K562 (cell line): ENCODE results near the gene MDN1. TPM values are rescaled to one million over a fixed set of nuclear protein-coding genes. Genes with fewer than 3 reads are reported as not detected.

Experiments
- ATAC-seq: fragments of 200-7000 bp; cut with Tn5 transposase; 3 replicates; pipeline ENCODE4 v1.9.1; 2020; ENCODE audit warnings: moderate library complexity
- BruUV-seq: library from RNA; stranded (reverse); fragments of 400-500 nt; replicated peaks from 2 replicates; lab custom pipeline; 2021; lab: Mats Ljungman, UMichigan
- CTCF ChIA-PET: fragments of 300-600 bp; formaldehyde crosslinking; extraction: SDS; loops from one replicate; lab custom pipeline; 2021; ENCODE audit warnings: low intra/inter-chr PET ratio; lab: Yijun Ruan, JAX
- POLR2A ChIA-PET: fragments of 300-600, 350-650 bp; sonication (Branson Sonifier 250); formaldehyde crosslinking; extraction: SDS; loops from one replicate; lab custom pipeline; 2021; ENCODE audit warnings: antibody characterized with exemption, inconsistent platforms; lab: Yijun Ruan, JAX
- DNase-seq, 4 experiments: peaks; one replicate each; pipeline versions ENCODE4 v3.0.0 to v3.0.0-alpha.2; 2011 to 2018; ENCODE audit warnings: low spot score in 3 of 4, mixed read lengths in 3 of 4; ENCODE audit errors: extremely low read depth in 1 of 4
- FAIRE-seq: peaks from 2 replicates; lab custom pipeline; 2011; peaks lifted over from hg19 to GRCh38; lab: Jason Lieb, UNC
- H2AFZ ChIP-seq: 2 replicates; pipeline ENCODE4 v1.6.0; 2011; ENCODE audit warnings: low read depth, low read length, control low read depth, inconsistent platforms
- H3K27ac ChIP-seq: fragments of 200-600 bp; 3 replicates; pipeline ENCODE4 v1.8.0; 2011; ENCODE audit warnings: low read depth, mild to moderate bottlenecking, control low read depth, inconsistent platforms, low read length, moderate library complexity, mixed read lengths; ENCODE audit errors: extremely low read depth
- H3K27me3 ChIP-seq, 2 experiments: fragments of 300-600 bp in 1 of 2; 2 replicates in 1 of 2; 3 replicates in 1 of 2; pipeline versions ENCODE4 v1.6.0 to v1.8.0; 2011; ENCODE audit warnings: inconsistent platforms in 2 of 2, low read length in 2 of 2, mild to moderate bottlenecking in 1 of 2, mixed read lengths in 1 of 2, moderate library complexity in 1 of 2; ENCODE audit not compliant: control insufficient read depth in 2 of 2, insufficient read depth in 2 of 2
- H3K36me3 ChIP-seq: fragments of 300-600 bp; 3 replicates; pipeline ENCODE4 v1.8.0; 2011; ENCODE audit warnings: mild to moderate bottlenecking, low read length, inconsistent platforms; ENCODE audit not compliant: control insufficient read depth, insufficient read depth
- H3K4me1 ChIP-seq, 2 experiments: fragments of 200-600 bp in 1 of 2; replicated peaks in 1 of 2; 2 replicates in 1 of 2; 3 replicates in 1 of 2; pipeline versions ENCODE4 v1.5.1 to v1.8.0; 2011; ENCODE audit warnings: inconsistent platforms in 2 of 2, low read length in 2 of 2, mild to moderate bottlenecking in 1 of 2, mixed read lengths in 1 of 2, moderate library complexity in 1 of 2; ENCODE audit not compliant: control insufficient read depth in 2 of 2, insufficient read depth in 2 of 2
- H3K4me2 ChIP-seq: 2 replicates; pipeline ENCODE4 v1.6.1; 2011; ENCODE audit warnings: low read length, control low read depth, inconsistent platforms, mixed read lengths; ENCODE audit not compliant: insufficient read depth
- H3K4me3 ChIP-seq: fragments of 200-600 bp; sonication (generic), shearing (Covaris generic); 2 replicates; pipeline ENCODE4 v1.5.1; 2016; ENCODE audit warnings: control low read depth, inconsistent platforms
- H3K79me2 ChIP-seq: fragments of 200-600 bp; 3 replicates; pipeline ENCODE4 v1.8.0; 2011; ENCODE audit warnings: low read length, inconsistent platforms; ENCODE audit not compliant: control insufficient read depth, insufficient read depth
- H3K9ac ChIP-seq, 2 experiments: 2 replicates each; pipeline versions ENCODE4 v1.6.0 to v1.6.1; 2011; ENCODE audit warnings: low read depth in 2 of 2, low read length in 2 of 2, control low read depth in 1 of 2, inconsistent platforms in 1 of 2, mild to moderate bottlenecking in 1 of 2, mixed read lengths in 1 of 2; ENCODE audit not compliant: insufficient read depth in 1 of 2
- H3K9me1 ChIP-seq: one replicate; pipeline ENCODE4 v1.6.0; 2011; ENCODE audit warnings: inconsistent platforms, mild to moderate bottlenecking, low read length, moderate library complexity; ENCODE audit not compliant: control insufficient read depth, insufficient read depth
- H3K9me3 ChIP-seq: replicated peaks from 2 replicates; pipeline ENCODE4 v1.5.1; 2011; ENCODE audit warnings: low read depth, low read length, inconsistent platforms; ENCODE audit not compliant: control insufficient read depth, insufficient read depth
- H4K20me1 ChIP-seq: replicated peaks from 2 replicates; pipeline ENCODE4 v1.6.1; 2011; ENCODE audit warnings: low read length, inconsistent platforms, mixed read lengths; ENCODE audit not compliant: control insufficient read depth, insufficient read depth
- HDAC2 ChIP-seq: fragments of 450-650 bp; IDR thresholded peaks from 2 replicates; pipeline ENCODE4 v1.6.1; 2016; ENCODE audit warnings: mild to moderate bottlenecking
- HNRNPL ChIP-seq: fragments of 200-400 bp; formaldehyde crosslinking; IDR thresholded peaks from 2 replicates; pipeline ENCODE4 v1.6.1; 2017; ENCODE audit warnings: low read depth, mild to moderate bottlenecking, low read length
- SREBF2 ChIP-seq: sonication (generic); formaldehyde crosslinking; IDR thresholded peaks from 2 replicates; pipeline ENCODE4 v1.4.0; 2020; ENCODE audit warnings: mild to moderate bottlenecking, missing genetic modification reagents
- TARDBP ChIP-seq: fragments of 450-650 bp; IDR thresholded peaks from 2 replicates; pipeline ENCODE4 v1.6.1; 2016
- TSHZ1 ChIP-seq: fragments of 250-450 bp; sonication (Bioruptor Pico); IDR thresholded peaks from 2 replicates; pipeline ENCODE4 v1.4.0; 2020; ENCODE audit warnings: mild to moderate bottlenecking, moderate library complexity
- ZNF212 ChIP-seq: fragments of 450-650 bp; formaldehyde crosslinking; IDR thresholded peaks from 2 replicates; pipeline ENCODE4 v1.4.0; 2020; ENCODE audit warnings: mild to moderate bottlenecking
- ZNF76 ChIP-seq: fragments of 250-450 bp; sonication (Bioruptor Pico); IDR thresholded peaks from 2 replicates; pipeline ENCODE4 v1.4.0; 2020; ENCODE audit warnings: mild to moderate bottlenecking, moderate library complexity, borderline replicate concordance
- WGBS: fragments of 100-300 bp; shearing (Covaris generic); methylation state at CpG from one replicate; pipeline ENCODE4 v1.1.6; 2016; ENCODE audit warnings: low coverage, mixed read lengths; ENCODE audit not compliant: insufficient coverage; ENCODE audit errors: missing lambda C conversion rate; 5-methylcytosine and 5-hydroxymethylcytosine counted together
- in situ Hi-C: fragments of 300-500 bp; cut with MboI; formaldehyde crosslinking; loops from 4 replicates; pipeline ENCODE4 v1.15.0; 2018; ENCODE audit warnings: inconsistent platforms, mixed read lengths
- intact Hi-C: fragments of 100-400 bp; cut with micrococcal nuclease; formaldehyde crosslinking; loops from 2 replicates; pipeline ENCODE4 v1.14.2; 2022
- polyA plus RNA-seq, 8 experiments: library from polyadenylated mRNA; depleted of rRNA in 4 of 8; stranded (reverse) in 5 of 8; unstranded in 3 of 8; fragments of >200 nt; fragmentation: Nextera tagmentation in 2 of 8; fragmentation: Illumina TruSeq in 1 of 8; extraction: Ambion mirVana in 2 of 8; extraction: Trizol in 1 of 8; gene quantifications; 2 replicates each; pipeline versions ENCODE4 v1.2.1 to v1.2.3, GENCODE V29; 2011 to 2014; ENCODE audit warnings: inconsistent platforms in 1 of 8, missing spikeins in 1 of 8
- total RNA-seq, 7 experiments: library from RNA; depleted of rRNA in 6 of 7; stranded (reverse); fragments of >200 nt in 6 of 7; fragmentation: Illumina TruSeq in 2 of 7; extraction: Trizol in 2 of 7; gene quantifications; 2 replicates each; pipeline versions ENCODE4 v1.2.1 to v1.2.3, GENCODE V29; 2011 to 2021; ENCODE audit warnings: low replicate concordance in 1 of 7
- TF ChIP-seq, protein P1 (sequence below): IDR thresholded peaks from 2 replicates; pipeline ENCODE4 v1.6.1; 2014; ENCODE audit warnings: antibody characterized with exemption
- TF ChIP-seq, protein P2 (sequence below), 2 experiments: fragments of 450-650 bp in 1 of 2; IDR thresholded peaks; 2 replicates each; pipeline ENCODE4 v1.6.1; 2011 to 2017; ENCODE audit warnings: low read depth in 2 of 2, antibody characterized with exemption in 1 of 2, borderline replicate concordance in 1 of 2, low read length in 1 of 2, mild to moderate bottlenecking in 1 of 2, mixed read lengths in 1 of 2; ENCODE audit not compliant: control insufficient read depth in 1 of 2
- TF ChIP-seq, protein P3 (sequence below): IDR thresholded peaks from 3 replicates; pipeline ENCODE4 v1.6.1; 2011; ENCODE audit warnings: borderline replicate concordance, mild to moderate bottlenecking, moderate library complexity; ENCODE audit not compliant: insufficient read length; ENCODE audit errors: extremely low read depth

Gene MDN1
- total and polyA plus RNA-seq, 9 of the 15 experiments (the other 6 are each of a cell fraction or from before 2014, with no cell fraction given): 25.6 to 93.6 (median 43.0) TPM

DNA sequence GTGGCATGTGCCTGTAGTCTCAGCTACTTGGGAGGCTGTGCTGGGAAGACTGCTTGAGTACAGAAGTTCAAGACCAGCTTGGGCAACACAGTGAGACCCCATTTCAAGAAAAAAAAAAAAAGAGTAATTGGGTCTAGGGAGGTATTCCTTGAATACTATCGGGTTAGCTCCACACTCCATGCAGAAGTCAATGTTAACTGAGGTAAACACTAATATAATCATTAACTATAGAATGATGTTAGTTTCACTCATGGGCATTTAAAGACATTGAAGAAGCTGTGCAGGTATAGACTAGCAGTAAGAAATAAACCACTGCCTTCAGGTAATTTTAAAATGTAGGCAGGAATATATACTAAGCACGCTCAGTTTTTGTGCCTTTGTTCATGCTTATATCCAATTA is 32.6 kb downstream of the MDN1 start:
- Histone ChIP-seq H3K4me2 (no peak overlapping the region), H3K27me3 (no peaks in the 10 kb centered on the region), H3K79me2 (peaks cover 4% of the 10 kb centered on the region; the same call in 2 of the 3 replicates), H2AFZ (no peak overlapping the region), H3K9ac (no peak overlapping the region), H4K20me1 (no peaks in the 10 kb centered on the region; the same call in 1 of the 2 replicates), H3K27ac (no peak overlapping the region), H3K36me3 (peaks cover 85% of the 10 kb centered on the region), H3K9me3 (no peaks in the 10 kb centered on the region), H3K4me3 (no peak overlapping the region), H3K9me1 (no peaks in the 10 kb centered on the region), H3K4me1 (no peaks in the 10 kb centered on the region)
- intact Hi-C loops: no loop called here
- DNase-seq: no peak
- ChIA-PET POLR2A (no interaction called here), CTCF (no interaction called here)
- WGBS: 89% methylated on average over 2 of the region's 2 CpGs
- BruUV-seq: no TSS peak
- FAIRE-seq: no peak
- ATAC-seq: no peak
- in situ Hi-C loops: no loop called here
- TF ChIP-seq SREBF2: no peak
- TF ChIP-seq HDAC2: no peak
- TF ChIP-seq TSHZ1 (CRISPR knock-in tag): no peak
- TF ChIP-seq, protein P1, sequence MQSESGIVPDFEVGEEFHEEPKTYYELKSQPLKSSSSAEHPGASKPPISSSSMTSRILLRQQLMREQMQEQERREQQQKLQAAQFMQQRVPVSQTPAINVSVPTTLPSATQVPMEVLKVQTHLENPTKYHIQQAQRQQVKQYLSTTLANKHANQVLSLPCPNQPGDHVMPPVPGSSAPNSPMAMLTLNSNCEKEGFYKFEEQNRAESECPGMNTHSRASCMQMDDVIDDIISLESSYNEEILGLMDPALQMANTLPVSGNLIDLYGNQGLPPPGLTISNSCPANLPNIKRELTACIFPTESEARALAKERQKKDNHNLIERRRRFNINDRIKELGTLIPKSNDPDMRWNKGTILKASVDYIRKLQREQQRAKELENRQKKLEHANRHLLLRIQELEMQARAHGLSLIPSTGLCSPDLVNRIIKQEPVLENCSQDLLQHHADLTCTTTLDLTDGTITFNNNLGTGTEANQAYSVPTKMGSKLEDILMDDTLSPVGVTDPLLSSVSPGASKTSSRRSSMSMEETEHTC: no peak
- no peak for TF ChIP-seq TARDBP
- no peak for TF ChIP-seq ZNF76 (CRISPR knock-in tag)
- TF ChIP-seq ZNF212 (CRISPR knock-in tag): no peak
- TF ChIP-seq, protein P2, sequence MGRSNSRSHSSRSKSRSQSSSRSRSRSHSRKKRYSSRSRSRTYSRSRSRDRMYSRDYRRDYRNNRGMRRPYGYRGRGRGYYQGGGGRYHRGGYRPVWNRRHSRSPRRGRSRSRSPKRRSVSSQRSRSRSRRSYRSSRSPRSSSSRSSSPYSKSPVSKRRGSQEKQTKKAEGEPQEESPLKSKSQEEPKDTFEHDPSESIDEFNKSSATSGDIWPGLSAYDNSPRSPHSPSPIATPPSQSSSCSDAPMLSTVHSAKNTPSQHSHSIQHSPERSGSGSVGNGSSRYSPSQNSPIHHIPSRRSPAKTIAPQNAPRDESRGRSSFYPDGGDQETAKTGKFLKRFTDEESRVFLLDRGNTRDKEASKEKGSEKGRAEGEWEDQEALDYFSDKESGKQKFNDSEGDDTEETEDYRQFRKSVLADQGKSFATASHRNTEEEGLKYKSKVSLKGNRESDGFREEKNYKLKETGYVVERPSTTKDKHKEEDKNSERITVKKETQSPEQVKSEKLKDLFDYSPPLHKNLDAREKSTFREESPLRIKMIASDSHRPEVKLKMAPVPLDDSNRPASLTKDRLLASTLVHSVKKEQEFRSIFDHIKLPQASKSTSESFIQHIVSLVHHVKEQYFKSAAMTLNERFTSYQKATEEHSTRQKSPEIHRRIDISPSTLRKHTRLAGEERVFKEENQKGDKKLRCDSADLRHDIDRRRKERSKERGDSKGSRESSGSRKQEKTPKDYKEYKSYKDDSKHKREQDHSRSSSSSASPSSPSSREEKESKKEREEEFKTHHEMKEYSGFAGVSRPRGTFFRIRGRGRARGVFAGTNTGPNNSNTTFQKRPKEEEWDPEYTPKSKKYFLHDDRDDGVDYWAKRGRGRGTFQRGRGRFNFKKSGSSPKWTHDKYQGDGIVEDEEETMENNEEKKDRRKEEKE (IDR thresholded peaks at IDR 0.05; ENCODE audit: borderline replicate concordance in 1 of 2, control insufficient read depth in 1 of 2, low read depth in 2 of 2, low read length in 1 of 2): no peak
- TF ChIP-seq, protein P3, sequence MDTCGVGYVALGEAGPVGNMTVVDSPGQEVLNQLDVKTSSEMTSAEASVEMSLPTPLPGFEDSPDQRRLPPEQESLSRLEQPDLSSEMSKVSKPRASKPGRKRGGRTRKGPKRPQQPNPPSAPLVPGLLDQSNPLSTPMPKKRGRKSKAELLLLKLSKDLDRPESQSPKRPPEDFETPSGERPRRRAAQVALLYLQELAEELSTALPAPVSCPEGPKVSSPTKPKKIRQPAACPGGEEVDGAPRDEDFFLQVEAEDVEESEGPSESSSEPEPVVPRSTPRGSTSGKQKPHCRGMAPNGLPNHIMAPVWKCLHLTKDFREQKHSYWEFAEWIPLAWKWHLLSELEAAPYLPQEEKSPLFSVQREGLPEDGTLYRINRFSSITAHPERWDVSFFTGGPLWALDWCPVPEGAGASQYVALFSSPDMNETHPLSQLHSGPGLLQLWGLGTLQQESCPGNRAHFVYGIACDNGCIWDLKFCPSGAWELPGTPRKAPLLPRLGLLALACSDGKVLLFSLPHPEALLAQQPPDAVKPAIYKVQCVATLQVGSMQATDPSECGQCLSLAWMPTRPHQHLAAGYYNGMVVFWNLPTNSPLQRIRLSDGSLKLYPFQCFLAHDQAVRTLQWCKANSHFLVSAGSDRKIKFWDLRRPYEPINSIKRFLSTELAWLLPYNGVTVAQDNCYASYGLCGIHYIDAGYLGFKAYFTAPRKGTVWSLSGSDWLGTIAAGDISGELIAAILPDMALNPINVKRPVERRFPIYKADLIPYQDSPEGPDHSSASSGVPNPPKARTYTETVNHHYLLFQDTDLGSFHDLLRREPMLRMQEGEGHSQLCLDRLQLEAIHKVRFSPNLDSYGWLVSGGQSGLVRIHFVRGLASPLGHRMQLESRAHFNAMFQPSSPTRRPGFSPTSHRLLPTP: no peak
- no peak for TF ChIP-seq HNRNPL
